ENCODE measurements around the gene REV1. TPM values are rescaled to one million over a fixed set of nuclear protein-coding genes. Genes with fewer than 3 reads are reported as not detected.
"Not testable (repeated sequence)": the region's sequence is repeated elsewhere in the genome, so short reads cannot be mapped to it uniquely, and the experiment has no call there.

The REV1 gene
- 10 to 100 TPM; 51.0 to 73.9 (median 59.6) TPM for polyA plus RNA-seq (ENCODE audit: insufficient read length in 4 of 4)

DNA sequence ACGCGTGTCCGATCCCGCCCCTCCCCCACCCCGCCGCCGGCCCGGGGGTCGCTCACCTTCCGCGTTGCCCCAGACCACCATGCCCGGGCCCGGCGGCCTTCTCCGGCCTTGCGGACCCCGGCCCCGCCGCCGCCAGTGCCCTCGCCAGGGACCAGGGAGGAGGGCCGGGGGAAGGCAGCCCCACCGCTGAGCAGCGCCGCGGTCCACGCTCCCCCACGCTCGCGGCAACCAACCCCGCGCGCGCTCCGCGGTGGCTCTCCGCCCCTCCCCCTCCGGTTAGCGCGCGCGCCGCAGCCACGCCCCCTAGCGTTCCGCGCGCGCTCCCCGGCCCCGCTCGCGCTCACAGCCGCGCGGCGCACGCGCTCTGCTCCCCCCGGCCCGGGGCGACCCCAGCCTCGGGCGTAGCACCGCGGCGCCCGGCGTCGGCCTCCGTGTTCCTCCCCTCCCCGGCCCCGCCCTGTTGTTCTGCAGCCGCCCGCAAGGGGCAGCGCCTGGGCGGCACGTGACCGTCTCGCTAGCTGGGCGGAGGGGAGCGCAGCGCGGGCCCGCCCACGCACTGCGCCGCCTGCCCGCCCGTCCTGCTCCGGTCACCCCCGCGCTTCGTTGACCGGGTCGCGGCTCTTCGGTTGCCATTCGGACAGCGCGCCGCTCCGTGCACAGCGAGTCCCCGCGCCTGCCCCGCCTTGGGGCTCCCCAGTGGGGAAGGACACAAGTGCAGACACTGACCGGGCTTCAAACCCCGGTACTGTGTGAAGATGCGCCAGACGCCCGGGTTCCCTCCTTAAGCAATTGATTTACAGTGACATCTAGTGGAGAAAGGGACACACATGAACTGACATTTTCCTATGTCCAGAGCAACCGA lies at the start of gene REV1:
REV1 (minus strand) TSS at position 257 of the 862 bp plus-strand sequence. CDS start 25,042 bp downstream, outside the sequence.
- DNase-seq (ENCODE audit: low read depth in 4 of 4, low spot score in 3 of 4): peak; percentile 83 to 90 (median 88)

GRCh38 chr2:99537910-99538485 lies 48.2 kb upstream of the REV1 start:
- DNase-seq (ENCODE audit: low read depth in 4 of 4, low spot score in 3 of 4): no peak

- DNase-seq (ENCODE audit: low read depth in 4 of 4, low spot score in 3 of 4): no peak
Observed at GRCh38 chr2:99524056-99524455, 34.2 kb upstream of the REV1 start.

GRCh38 chr2:99522157-99522556 lies 32.3 kb upstream of the REV1 start:
- no peak for DNase-seq (ENCODE audit: low read depth in 4 of 4, low spot score in 3 of 4)

GRCh38 chr2:99520813-99521212 lies 31.0 kb upstream of the REV1 start:
- no peak for DNase-seq (ENCODE audit: low read depth in 4 of 4, low spot score in 3 of 4)

DNA sequence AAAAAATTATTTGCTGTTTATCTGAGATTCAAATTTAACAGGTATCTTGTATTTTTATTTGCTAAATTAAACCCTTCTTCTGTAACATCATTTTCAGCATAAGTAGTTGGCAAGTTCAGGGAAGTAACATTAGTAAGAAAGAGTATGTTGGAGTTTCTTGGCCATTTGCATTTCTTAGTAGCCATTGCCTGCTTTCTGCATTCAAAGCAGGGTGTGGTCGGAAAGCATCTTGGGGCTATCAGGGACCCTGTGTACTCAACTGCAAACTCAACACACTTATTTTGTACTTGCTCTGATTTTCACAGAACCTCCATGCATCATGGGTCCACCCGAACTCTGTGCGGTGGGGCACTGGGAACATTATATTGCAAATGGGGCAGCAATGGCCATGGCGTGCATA lies 30.4 kb upstream of the REV1 start:
- no peak for DNase-seq (ENCODE audit: low read depth in 4 of 4, low spot score in 3 of 4)

GRCh38 chr2:99514357-99514756 lies 24.5 kb upstream of the REV1 start:
- no peak for DNase-seq (ENCODE audit: low read depth in 4 of 4, low spot score in 3 of 4)

DNA sequence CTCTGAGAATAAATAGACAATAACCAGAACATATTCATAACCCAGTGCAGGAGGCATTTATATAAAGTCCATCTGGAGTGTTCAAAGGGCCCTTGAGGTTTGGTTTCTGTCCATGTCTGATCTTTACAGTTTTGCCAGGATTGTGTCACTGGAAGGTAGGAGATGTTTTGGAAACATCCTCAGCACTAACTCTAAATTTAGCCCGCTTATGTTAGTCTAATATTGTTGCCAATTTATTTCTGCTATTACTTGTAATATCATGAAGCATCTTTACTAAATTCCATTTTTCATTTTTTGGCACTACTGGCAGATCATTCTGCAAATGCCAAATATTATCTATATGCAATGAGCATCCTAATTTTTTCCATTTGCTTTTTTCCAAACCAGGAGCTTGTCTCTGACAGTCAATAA lies 22.4 kb upstream of the REV1 start:
- no peak for DNase-seq (ENCODE audit: low read depth in 4 of 4, low spot score in 3 of 4)

GRCh38 chr2:99509387-99509786 lies 19.6 kb upstream of the REV1 start:
- no peak for DNase-seq (ENCODE audit: low read depth in 4 of 4, low spot score in 3 of 4)

DNA sequence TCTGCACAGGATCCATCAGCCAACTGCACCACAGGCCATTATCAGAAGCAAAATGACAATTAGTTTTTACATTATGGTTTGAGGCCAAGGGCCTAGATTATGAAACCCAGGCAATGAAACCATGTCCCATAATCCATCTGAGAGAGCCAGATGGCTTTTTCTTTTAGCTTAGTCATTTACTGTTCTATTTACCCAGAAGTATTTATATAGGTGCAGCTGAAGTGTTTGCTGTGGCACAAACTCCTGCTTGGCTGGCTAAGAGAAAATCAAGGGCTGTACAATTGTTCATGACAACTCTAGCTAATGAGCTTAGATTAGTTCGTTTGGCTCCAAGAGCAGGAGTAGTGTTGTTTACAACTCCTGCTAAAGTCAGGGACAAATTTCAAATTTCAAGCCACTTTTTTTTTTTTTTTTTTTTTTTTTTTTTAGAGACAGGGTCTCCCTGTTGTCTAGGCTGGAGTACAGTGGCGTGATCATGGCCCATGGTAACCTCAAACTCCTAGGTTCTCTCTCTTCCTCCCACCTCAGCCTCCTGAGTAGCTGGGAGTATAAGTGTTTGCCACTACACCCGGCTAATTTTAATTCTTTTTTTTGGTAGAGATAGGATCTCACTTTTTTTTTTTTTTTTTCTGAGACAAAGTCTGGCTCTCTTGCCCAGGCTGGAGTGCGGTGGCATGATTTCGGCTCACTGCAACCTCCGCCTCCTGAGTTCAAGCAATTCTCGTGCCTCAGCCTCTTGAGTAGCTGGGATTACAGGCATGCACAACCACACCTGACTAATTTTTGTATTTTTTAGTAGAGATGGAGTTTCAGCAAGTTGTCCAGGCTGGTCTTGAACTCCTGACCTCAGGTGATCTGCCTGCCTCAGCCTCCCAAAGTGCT lies 18.4 kb upstream of the REV1 start:
- DNase-seq (ENCODE audit: low read depth in 4 of 4, low spot score in 3 of 4): no peak

DNA sequence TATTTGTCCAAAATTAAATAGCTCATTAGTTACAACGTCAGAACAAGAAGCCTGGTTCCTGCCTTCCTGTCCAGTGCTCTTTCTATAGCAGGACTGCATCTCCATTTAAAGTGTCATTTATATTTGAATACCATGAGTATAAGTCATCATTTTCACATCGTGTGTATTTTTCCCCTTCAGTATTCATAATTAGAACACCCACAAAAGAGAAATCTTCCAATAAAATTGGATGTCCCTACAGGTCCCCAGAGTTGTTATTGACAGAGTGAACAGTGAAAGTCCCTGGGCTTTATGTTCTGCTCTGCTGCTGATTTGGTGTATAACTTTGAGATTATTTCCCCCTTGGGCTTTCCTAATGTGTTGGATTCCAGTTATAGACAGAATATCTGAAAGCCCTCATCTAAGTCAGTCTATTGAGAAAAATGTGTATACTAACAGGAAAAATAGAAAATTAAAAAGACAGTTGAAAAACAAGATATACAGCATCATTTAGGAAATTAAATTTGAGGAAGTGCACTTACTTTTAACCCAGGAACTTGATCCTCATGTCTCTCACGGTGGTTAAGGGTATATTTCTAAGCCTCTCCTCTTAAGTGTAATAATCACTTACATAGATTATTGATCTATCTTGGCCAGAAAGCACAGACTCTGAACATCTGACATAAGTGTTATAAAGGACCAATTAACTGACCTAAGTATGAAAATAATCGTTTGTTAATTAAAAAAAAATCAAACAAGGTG lies 15.2 kb upstream of the REV1 start:
- no peak for DNase-seq (ENCODE audit: low read depth in 4 of 4, low spot score in 3 of 4)

- not testable (repeated sequence) for DNase-seq (ENCODE audit: low read depth in 4 of 4, low spot score in 3 of 4)
Observed at GRCh38 chr2:99503662-99504416, 14.0 kb upstream of the REV1 start.

DNA sequence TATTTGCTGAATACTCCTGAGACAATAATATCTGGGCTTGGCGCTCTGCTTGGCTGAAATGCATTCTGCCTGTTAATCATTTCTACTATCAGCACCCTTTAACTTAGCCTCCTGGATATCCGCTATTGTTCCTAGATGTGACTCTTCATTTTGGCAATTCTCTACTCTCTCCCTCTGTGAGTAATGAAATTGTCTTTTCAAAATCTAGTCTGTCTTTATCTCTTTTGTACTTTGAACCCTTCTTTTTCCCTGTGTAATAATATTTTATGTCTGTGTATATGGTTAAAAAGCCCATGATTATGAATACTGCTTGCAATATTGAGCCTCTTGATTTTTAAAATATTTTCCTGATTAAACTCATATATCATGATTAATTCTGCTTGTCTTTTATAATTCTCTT lies 6.2 kb upstream of the REV1 start:
- DNase-seq (ENCODE audit: low read depth in 4 of 4, low spot score in 3 of 4): no peak

DNA sequence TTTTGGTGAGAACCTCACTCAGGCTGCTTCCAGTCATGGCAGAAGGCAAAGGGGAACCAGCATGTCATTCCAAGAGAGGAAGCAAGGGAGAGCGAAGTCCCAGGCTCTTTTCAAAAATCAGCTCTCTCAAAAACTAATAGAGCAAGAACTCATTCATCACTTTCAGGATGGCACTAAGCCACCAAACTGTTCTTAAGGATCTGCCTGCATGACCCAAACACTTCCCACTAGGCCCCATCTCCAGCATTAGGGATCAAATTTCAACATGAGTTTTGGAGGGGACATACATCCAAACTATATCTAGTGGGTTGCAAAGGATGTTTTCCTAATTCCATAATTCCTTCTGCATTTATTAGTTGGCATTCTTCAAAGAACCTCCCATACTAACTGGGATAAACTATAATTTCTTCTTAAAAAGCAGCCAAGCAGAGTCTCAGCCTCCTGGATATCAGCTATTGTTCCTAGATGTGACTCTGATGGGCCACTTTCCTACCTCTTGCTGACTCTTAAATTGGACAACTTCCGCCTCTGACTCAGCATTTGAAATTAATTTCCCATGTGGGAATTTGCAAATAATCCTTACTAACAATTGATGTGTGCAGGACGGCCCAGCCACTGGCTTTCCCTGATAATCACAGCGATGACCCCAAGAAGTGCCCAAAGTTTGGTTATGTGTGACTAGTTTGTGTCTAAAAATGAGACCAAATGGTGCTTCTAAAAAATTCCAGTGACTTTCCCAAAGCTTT lies 5.5 kb upstream of the REV1 start:
- DNase-seq (ENCODE audit: low read depth in 4 of 4, low spot score in 3 of 4): no peak

- DNase-seq (ENCODE audit: low read depth in 4 of 4, low spot score in 3 of 4): no peak
Observed at GRCh38 chr2:99492721-99493120, 2.9 kb upstream of the REV1 start.

DNA sequence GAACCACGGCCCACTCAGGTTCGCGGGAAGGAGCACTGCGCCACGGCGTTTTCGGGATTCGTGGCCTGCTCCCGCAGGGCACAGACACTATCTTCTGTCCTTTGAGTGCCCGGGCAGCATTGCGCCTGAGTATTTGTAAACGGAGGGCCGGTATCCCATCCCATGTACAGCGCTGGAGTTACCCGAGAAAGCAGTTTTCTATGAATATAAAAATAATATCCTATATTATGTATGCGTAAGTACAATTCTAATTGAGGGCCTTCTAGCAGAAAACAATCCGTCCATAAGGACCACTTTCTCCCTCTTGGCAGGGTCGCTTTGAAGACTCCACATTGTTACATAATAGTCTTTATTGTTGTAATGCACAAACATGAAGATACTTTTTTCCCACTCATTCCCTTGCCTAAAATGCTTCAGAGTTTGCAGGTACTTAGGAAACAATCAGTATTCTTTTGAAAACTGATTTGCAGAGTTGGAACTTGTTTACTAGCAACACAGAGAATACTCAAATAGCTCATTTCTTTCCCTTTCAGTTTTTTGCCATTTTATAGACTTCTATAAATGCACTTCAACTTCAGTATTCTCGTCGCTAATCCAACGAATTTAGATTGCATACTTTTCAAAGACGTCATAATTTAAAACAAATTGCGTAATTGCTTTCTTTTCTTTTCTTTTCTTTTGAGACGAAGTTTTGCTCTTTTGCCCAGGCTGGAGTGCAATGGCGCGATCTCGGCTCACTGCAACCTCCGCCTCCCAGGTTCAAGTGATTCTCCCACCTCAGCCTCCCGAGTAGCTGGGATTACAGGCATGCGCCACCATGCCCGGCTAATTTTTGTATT lies 1.0 kb upstream of the REV1 start:
- DNase-seq (ENCODE audit: low read depth in 4 of 4, low spot score in 3 of 4): no peak

DNA sequence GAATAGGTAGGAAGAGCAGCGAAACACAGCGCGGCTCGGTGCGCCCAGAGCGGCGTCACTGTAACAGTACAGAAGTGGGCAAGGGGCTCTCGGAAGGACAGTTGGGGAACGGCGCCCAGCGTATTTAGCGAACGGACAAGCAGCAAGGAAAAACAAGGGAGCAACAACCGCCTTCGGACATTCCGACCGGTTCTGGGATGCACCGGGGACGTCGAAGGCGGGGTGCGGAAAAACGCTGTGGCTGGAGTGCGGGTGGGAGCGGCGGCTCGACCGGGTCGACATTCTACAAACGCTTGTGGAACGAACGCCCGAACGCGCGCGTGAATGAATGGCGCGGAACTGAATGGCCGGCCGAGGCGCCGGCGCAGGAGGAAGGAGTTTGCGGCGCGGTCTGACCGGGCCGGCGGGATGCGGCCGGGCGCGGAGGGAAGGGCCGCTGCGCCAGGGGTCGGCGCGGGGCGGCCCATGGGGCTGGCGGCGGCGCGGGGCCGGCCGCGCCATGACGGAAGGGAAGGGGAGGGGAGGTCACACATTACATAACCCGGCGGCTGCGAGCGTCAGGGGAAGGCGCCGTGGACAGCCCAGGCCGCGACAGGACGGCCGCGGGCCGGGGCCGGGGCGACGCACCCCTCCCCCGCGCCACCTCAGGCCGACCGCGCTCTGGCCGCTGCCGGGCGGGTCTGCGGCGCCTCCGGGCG lies 605 bp downstream of the REV1 start:
- DNase-seq (ENCODE audit: low read depth in 4 of 4, low spot score in 3 of 4): peak in 3 of 4 donors; percentile 20 to 27 (median 21)

Measured in left renal pelvis (tissue), 4 donors.